Adipocyte (in vitro differentiated cells): Measurements from ENCODE around the gene TMEM127.
"Not testable (repeated sequence)": the region's sequence is repeated elsewhere in the genome, so short reads cannot be mapped to it uniquely, and the experiment has no call there.

ENCODE experiments used
- DNase-seq: peaks from one replicate; pipeline ENCODE4 v3.0.0-alpha.2; 2015; ENCODE audit warnings: low read depth
- H3K27me3 ChIP-seq: replicated peaks from 2 replicates; pipeline ENCODE4 v1.7.0; 2013; ENCODE audit warnings: mild to moderate bottlenecking, low read length, moderate library complexity; ENCODE audit not compliant: control insufficient read depth, insufficient read depth
- H3K36me3 ChIP-seq: 2 replicates; pipeline ENCODE4 v1.7.0; 2013; ENCODE audit warnings: low read length, mild to moderate bottlenecking, moderate library complexity; ENCODE audit not compliant: control insufficient read depth, insufficient read depth, severe bottlenecking
- H3K4me1 ChIP-seq: 2 replicates; pipeline ENCODE4 v1.7.0; 2013; ENCODE audit warnings: mild to moderate bottlenecking, low read length, moderate library complexity; ENCODE audit not compliant: control insufficient read depth, insufficient read depth
- H3K4me3 ChIP-seq: 2 replicates; pipeline ENCODE4 v1.7.0; 2013; ENCODE audit warnings: mild to moderate bottlenecking, low read length, moderate library complexity
- H3K9ac ChIP-seq: 2 replicates; pipeline ENCODE4 v1.7.0; 2013; ENCODE audit warnings: mild to moderate bottlenecking, low read length, moderate library complexity
- H3K9me3 ChIP-seq: 2 replicates; pipeline ENCODE4 v1.7.0; 2013; ENCODE audit warnings: mild to moderate bottlenecking, low read length, moderate library complexity; ENCODE audit not compliant: control insufficient read depth

The TMEM127 gene

GRCh38 chr2:96239091-96239490 is 26.7 kb downstream of the TMEM127 start:
- no peaks in the 10 kb centered on the region for H3K9me3 ChIP-seq
- peaks cover 12% of the 10 kb centered on the region for H3K36me3 ChIP-seq
- no peak overlapping the region for H3K9ac ChIP-seq
- H3K27me3 ChIP-seq: no peaks in the 10 kb centered on the region
- H3K4me3 ChIP-seq: no peak overlapping the region
- no peak for DNase-seq
- peaks cover 29% of the 10 kb centered on the region for H3K4me1 ChIP-seq

GRCh38 chr2:96238266-96238665 is 27.5 kb downstream of the TMEM127 start:
- peaks cover 12% of the 10 kb centered on the region for H3K36me3 ChIP-seq
- H3K4me3 ChIP-seq: no peak overlapping the region
- no peak overlapping the region for H3K9ac ChIP-seq
- peaks cover 29% of the 10 kb centered on the region for H3K4me1 ChIP-seq
- H3K9me3 ChIP-seq: no peaks in the 10 kb centered on the region
- DNase-seq: no peak
- no peaks in the 10 kb centered on the region for H3K27me3 ChIP-seq

GRCh38 chr2:96236882-96237281 is 28.9 kb downstream of the TMEM127 start:
- no peak overlapping the region for H3K9ac ChIP-seq
- H3K36me3 ChIP-seq: peaks cover 12% of the 10 kb centered on the region
- H3K4me3 ChIP-seq: no peak overlapping the region
- H3K9me3 ChIP-seq: no peaks in the 10 kb centered on the region
- no peak for DNase-seq
- H3K27me3 ChIP-seq: no peaks in the 10 kb centered on the region
- peaks cover 18% of the 10 kb centered on the region for H3K4me1 ChIP-seq

- Histone ChIP-seq H3K9ac (no peak overlapping the region), H3K4me3 (no peak overlapping the region), H3K27me3 (no peaks in the 10 kb centered on the region), H3K4me1 (no peaks in the 10 kb centered on the region), H3K36me3 (peaks cover 5% of the 10 kb centered on the region), H3K9me3 (no peaks in the 10 kb centered on the region)
- no peak for DNase-seq
Observed at GRCh38 chr2:96233880-96234316, 31.9 kb downstream of the TMEM127 start.

- Histone ChIP-seq H3K4me3 (no peak overlapping the region), H3K9me3 (no peaks in the 10 kb centered on the region), H3K27me3 (no peaks in the 10 kb centered on the region), H3K36me3 (peaks cover 5% of the 10 kb centered on the region), H3K4me1 (no peaks in the 10 kb centered on the region), H3K9ac (no peak overlapping the region)
- no peak for DNase-seq
Observed at GRCh38 chr2:96233436-96233835, 32.4 kb downstream of the TMEM127 start.

GRCh38 chr2:96231316-96231715 is 34.5 kb downstream of the TMEM127 start:
- no peak for DNase-seq
- no peaks in the 10 kb centered on the region for H3K4me1 ChIP-seq

GRCh38 chr2:96225016-96225533 is 40.7 kb downstream of the TMEM127 start:
- no peaks in the 10 kb centered on the region for H3K9me3 ChIP-seq
- H3K36me3 ChIP-seq: no peaks in the 10 kb centered on the region
- H3K4me3 ChIP-seq: no peak overlapping the region
- no peak overlapping the region for H3K9ac ChIP-seq
- DNase-seq: no peak
- H3K27me3 ChIP-seq: no peaks in the 10 kb centered on the region
- peaks cover 18% of the 10 kb centered on the region for H3K4me1 ChIP-seq

More at GRCh38 chr2:96231316-96231715, 34.5 kb downstream of the TMEM127 start:
- no peak overlapping the region for H3K4me3 ChIP-seq
- H3K36me3 ChIP-seq: no peaks in the 10 kb centered on the region
- H3K27me3 ChIP-seq: no peaks in the 10 kb centered on the region
- no peak overlapping the region for H3K9ac ChIP-seq
- H3K9me3 ChIP-seq: no peaks in the 10 kb centered on the region

- not testable (repeated sequence) for H3K4me3 ChIP-seq, H3K27me3 ChIP-seq, DNase-seq, H3K9me3 ChIP-seq, H3K36me3 ChIP-seq, H3K9ac ChIP-seq
- peaks cover 18% of the 10 kb centered on the region for H3K4me1 ChIP-seq
Observed at GRCh38 chr2:96221106-96221505, 44.7 kb downstream of the TMEM127 start.

GRCh38 chr2:96219959-96220358 is 45.8 kb downstream of the TMEM127 start:
- peaks cover 16% of the 10 kb centered on the region for H3K4me1 ChIP-seq
- H3K27me3 ChIP-seq, H3K36me3 ChIP-seq, DNase-seq, H3K9ac ChIP-seq, H3K9me3 ChIP-seq, H3K4me3 ChIP-seq: not testable (repeated sequence)

GRCh38 chr2:96218508-96219131 is 47.2 kb downstream of the TMEM127 start:
- no peak for DNase-seq
- H3K4me3 ChIP-seq: no peak overlapping the region
- no peaks in the 10 kb centered on the region for H3K36me3 ChIP-seq
- H3K9me3 ChIP-seq: no peaks in the 10 kb centered on the region
- H3K9ac ChIP-seq: no peak overlapping the region
- H3K4me1 ChIP-seq: peaks cover 16% of the 10 kb centered on the region
- no peaks in the 10 kb centered on the region for H3K27me3 ChIP-seq

GRCh38 chr2:96214554-96214953 is 51.2 kb downstream of the TMEM127 start:
- Histone ChIP-seq H3K9me3 (no peaks in the 10 kb centered on the region), H3K4me1 (peaks cover 8% of the 10 kb centered on the region), H3K9ac (no peak overlapping the region), H3K36me3 (no peaks in the 10 kb centered on the region), H3K4me3 (no peak overlapping the region), H3K27me3 (no peaks in the 10 kb centered on the region)
- DNase-seq: no peak

GRCh38 chr2:96213379-96213778 is 52.4 kb downstream of the TMEM127 start:
- Histone ChIP-seq H3K36me3 (no peaks in the 10 kb centered on the region), H3K4me1 (peaks cover 12% of the 10 kb centered on the region), H3K27me3 (no peaks in the 10 kb centered on the region), H3K9me3 (no peaks in the 10 kb centered on the region), H3K4me3 (no peak overlapping the region), H3K9ac (no peak overlapping the region)
- DNase-seq: no peak
